NCI-H2107 treated with DMSO at 0.1 percent for 48 hours (cell line): ENCODE data around the gene ABHD17C.

ENCODE experiments used
- DNase-seq: peaks from one replicate; lab custom pipeline; 2025; ENCODE audit not compliant: unreplicated experiment; lab: John Stamatoyannopoulos, UW

The ABHD17C gene

DNA sequence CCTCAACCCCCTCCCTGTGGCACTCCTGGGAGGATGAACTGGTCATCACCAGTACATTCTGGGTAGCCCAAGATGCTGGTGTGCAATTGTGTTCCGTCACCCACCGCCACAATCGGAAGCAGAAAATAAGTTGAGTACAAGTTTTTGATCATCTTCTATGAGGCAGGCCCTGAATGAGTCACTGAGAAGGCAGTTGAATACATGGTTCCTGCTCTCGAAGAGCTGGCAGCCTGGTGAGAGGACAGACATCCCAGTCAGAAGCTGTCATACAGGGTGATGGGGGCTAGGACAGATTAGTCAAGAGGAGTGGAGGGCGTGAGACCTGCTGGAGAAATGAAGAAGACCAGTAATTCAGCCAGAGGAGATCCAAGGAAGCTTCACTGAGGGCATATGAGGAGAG is 90.2 kb downstream of the ABHD17C start:
- DNase-seq: no peak

DNA sequence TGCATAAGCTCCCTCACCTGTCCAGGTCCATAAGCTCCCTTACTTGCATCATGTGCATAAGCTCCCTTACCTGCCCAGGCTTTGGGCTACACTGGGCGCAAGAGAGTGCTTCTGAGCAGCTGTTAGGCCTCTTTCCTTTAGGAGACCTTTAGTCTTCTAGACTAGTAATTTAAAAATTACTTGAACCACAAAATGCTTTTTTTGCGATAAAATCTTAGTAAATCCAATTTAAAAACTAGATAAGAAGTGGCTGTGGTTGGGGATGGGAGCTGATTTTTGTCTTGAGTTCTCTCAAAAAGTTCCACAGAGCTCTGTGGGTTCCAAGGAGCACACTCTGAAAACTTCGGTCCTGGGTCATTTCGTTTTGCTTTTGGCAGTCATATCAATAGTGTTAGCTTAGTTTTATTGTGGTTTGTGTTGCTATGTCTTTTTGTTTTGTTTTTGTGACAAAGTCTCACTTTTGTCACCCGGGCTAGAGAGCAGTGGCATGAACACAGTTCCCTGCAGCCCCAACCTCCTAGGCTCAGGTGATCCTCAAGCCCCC is 90.8 kb downstream of the ABHD17C start:
- no peak for DNase-seq

DNA sequence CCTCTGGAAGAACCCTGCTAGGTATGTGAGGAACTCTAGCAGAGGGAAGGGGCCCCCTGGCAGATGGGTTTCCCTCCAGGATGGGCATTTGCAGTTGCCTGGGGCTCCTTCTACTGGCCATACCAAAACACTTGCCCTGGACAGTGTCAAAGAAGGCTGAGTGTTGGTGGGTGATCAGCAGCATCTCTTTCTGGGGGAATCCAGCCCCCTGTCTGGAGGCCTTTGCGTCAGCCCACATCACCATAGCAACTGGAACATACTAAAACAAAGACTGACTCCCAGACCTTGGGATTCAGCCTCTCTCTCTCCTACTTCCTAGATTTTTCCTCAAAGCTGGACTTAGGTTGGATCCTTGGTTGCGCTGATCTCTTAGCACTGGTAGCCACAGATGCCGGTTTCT is 92.2 kb downstream of the ABHD17C start:
- no peak for DNase-seq

DNA sequence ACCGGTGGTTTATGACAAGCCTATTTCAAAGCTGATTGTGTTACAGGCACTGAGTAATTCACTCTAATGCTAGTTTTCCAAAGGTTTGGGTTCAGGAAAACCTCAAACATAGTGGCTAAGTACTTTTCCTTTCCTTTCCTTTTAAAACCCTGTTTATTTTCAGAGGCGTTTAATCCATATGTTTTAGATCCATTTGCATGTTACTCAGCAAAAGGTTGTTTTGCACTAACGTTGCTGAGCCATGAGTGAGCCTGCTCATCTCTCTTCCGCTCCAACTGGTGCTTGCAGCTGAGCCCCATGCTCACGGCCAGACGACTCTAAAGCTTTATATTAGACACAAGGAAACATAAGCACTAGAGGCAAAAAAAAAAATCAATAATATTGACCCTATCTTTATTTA is 93.4 kb downstream of the ABHD17C start:
- no peak for DNase-seq

DNA sequence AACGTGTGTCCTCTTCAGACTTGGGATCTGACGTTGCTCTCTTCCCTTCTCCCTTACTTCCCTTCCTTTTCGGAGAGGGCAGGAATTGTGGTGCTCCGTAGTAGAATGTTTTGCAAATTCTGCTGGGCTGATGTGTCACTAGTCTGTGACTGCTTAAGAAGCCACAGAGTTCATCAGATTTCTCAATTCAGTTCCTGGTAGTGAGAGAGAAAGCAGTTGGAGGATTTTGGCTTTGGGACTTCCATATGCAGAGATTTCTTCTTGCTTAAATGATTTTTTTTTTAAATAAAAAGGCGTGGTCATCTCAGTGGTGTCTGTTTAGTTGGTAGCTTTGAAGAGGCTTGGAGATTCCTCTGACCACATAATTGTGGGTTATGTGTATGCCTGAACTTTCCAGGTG is 94.2 kb downstream of the ABHD17C start:
- DNase-seq: no peak

DNA sequence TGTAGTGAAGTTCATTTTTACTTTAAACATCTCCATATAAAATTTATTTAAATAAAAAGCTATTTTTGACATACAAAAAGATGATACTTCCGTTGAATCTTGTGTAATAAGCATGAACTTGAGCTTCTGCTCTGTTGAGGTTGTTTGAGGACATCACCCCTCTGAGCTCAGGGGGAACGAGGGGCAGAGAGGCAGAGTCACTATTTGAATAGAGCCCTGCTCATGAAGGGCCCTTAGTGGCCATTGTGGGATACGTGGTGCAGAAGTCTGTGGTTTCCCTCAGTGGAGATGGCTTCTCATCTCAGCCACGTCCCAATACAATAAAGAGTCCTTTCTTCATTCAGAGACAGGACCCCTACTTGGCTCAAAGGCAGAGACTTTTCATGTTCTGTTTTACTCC is 94.7 kb downstream of the ABHD17C start:
- peak; percentile 20 for DNase-seq

DNA sequence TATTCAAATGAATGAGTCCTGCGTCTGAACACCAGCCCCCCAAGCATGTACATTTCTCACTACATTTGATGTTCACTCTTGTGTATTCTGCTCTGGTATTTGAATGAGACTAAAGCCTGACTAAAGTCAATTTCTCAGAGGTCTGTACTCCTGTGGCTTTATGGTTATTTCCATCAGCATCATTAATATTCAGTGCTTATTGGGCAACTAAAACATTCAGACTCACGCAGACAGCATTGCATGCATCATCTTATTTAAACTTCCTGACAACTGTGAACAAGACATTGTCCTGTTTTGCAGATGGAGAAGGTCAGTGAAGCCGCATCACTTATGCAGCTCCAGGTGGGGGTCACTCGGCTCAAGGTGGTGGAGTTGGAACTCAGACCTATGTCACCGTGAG is 95.1 kb downstream of the ABHD17C start:
- DNase-seq: no peak

DNA sequence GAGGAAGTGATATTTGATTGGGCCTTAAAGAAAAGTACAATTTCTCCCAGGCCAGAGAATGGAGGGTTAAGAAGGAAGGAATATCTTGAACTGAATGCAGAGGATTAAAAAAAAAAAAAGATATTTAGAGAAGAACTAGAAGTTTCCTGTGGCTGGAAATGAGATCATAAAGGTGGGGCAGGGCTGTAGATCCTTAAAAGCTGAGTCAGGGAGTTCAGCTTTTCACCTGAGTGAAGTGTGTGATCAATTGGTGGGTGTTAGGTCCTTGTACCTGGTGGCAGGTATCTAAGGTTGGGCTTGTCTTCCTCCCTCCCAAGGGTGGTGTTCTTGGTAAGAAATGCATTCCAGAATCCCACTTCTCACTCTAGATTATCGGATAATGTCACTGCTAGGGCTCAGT is 95.9 kb downstream of the ABHD17C start:
- no peak for DNase-seq

DNA sequence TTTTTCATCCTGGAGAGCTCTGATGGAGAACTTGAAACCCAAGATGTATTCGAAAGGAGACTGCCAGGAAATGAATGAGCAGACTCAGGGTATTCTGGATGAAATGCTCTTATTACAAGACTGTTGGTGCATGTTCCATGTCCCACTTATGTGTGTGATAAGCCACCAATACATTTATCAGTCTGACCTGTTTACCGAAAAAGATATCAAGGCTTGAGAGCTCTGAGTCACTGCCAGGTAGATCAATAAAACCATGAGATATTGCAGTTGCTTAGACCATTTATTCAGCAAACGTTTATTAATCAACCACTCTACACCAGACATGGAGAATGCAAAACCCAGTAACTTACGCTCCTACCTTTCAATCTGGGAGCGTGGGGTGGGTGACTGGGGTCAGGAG is 101.3 kb downstream of the ABHD17C start:
- no peak for DNase-seq

DNA sequence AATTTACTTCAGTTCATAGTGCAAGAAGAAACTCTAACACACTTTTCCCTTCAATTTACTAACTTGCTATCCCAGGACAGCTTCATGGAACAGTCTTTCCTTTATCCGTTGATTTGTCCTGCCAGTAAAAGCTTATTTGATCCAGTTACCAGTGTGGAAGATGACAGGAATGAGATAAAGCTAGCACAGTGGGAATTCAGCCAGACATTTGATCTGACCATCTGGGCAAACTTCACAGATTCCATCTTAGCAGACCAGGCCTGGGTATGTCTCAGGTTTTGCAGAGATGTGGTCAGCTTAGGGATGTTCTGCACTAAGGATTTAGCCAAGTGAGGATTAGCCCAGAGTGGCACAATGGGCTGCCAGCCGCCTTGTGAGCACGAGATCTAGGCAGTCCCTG is 103.8 kb downstream of the ABHD17C start:
- no peak for DNase-seq

DNA sequence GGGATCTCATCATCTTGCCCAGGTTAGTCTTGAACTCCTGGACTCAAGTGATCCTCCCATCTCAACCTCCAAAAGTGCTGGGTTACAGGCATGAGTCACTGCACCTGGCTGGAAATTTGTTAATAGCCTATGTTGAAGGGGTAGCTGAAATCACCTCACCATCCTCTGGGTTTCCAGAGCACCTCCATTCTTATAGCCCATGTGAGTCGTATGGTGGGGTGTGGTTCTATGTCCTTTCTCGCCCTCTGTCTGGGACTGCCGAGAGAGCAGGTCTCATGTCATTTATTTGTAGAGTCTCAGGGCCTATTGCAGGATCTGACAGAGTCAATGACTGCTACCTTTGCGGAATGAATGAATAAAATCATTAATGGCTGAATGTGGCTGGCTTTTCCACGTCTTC is 105.0 kb downstream of the ABHD17C start:
- DNase-seq: no peak

DNA sequence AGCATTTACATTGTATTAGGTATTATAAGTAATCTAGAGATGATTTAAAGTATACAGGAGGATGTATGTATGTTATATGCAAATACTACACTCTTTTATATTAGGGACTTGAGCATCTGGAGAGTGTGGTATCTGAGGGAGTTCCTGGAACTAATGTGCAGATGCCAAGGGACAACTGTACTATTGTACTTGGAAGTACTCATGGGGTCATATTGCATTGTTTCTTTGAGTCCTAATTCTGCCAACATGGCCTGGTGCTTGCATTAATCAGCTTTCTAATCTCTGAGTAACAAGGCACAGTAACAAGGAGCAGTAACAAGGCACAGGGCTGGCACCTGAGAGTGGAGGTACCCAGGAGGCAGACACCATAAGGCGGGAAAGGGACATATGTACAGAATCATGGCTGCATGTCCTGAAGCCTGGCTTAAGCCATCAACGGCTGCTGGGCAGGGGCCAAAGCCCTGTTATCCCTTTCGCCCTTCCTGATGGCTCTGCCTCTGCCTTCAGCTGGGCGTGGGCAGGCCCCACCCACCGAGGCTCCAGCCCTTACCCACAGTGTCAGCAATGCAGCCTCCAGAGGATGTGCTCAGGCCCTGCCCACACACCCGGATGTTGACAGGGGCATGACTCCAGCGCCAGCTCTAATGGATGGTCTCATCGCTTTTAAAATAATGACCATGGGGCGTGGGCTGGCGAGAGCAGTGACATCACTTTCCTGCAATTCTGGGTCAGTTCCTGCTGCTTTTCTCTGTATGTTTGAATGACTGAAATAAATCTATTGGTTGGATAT is 107.0 kb downstream of the ABHD17C start:
- no peak for DNase-seq

DNA sequence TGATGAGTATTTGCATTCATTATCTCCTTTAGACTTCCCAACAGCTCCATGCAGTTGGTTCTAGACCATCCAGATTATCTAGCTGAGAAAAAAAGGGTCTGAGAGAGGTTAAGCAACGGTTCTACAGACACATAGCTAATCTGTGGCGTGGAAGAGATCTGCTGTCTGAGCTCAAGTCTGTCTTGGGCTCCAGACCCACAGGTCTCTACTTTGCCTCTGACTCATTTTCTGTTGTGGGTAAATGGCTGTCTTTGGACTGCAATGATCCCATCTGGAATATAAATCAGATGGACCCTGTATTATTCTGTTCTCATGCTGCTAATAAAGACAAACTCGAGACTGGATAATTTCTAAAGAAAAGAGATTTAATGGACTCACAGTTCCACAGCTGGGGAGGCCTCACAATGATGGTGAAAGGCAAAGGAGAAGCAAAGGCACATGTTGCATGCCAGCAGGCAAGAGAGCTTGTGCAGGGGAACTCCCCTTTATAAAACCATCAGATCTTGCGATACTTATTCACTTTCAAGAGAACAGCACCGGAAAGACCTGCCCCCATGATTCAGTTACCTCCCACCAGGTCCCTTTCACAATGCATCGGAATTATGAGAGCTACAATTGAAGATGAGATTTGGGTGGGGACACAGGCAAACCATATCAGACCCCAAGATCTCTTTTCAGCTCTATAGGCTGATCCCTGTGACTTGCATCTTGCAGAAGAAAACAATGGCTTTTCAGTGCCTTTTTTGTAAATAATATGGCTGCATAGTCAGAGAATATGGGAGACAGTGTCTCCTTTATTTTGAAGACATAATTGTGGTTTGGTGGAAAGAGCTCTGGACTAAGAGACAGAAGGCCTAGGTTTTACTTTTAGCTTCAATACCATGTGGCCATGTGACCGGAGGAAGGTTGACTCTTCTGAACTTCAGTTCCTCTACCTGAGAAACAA is 108.7 kb downstream of the ABHD17C start:
- DNase-seq: no peak

DNA sequence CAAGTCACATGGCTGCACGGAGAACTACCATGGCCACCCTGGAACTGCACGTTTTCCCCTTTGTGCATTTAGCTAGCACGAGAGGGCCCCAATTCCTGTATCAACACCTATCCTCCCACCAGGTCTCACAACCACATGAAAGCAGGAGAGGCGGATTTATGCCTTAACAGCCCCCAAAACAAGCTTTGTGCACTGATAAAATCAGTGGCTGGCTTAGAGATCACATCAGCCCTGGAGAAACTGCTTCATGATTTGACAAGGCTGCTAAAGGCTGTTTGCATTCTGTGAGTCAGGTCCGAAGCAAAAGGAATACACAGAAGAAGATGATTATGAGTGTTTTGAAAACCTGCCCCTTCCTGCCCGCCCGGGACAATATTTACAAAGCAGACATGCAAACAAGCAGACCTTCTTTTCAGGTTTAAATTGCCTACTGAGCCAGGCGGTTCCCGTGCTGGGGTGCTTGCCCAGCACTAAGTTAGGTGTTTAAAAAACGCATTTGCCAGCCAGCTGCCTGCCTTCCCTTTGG is 109.9 kb downstream of the ABHD17C start:
- no peak for DNase-seq
